HG03196 (cell line): ENCODE data around the gene ZSCAN5A.
"Not testable (repeated sequence)": the region's sequence is repeated elsewhere in the genome, so short reads cannot be mapped to it uniquely, and the experiment has no call there.

Experiments
- ATAC-seq: cut with Tn5 transposase; IDR thresholded peaks from one replicate; pipeline ENCODE4 v1.9.1; 2021; ENCODE audit not compliant: unreplicated experiment

ZSCAN5A gene

DNA sequence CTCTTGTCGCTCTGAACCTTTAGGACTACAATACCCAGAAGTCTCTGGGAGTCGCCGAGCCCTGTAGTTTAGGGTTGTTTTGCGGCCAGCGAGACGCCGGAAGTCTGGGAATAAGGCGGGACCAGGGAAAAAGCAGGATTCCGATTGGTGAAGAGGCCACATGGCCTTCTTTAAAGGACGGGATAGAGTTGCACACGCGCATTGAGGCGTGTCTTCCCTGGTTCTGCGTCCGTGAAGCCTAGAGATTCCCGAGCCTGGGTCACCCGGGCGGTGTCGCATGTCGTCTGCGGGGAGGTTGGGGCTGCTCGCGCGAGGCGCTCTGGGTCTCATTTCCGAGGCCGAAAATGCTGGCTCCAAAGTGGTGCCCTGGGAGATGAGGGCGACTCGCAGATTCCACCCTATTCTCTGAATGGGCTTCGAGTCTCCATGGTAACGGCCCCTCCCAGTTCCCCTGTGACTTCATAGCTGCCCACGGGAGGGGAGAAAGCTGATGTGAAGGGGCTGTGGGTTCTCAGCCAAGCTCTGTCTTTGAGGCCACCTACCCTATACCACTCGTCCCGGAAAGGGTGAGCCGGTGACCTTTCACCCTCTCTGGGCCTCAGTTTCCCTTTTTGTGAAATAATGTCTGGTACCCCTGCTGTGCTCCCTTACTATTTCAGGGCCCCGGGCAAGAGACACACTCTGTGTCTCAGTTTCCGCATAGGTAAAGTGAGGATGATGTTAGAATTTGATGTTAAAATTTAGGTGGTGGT lies 614 bp upstream of the ZSCAN5A start:
- peak; percentile 82 for ATAC-seq

DNA sequence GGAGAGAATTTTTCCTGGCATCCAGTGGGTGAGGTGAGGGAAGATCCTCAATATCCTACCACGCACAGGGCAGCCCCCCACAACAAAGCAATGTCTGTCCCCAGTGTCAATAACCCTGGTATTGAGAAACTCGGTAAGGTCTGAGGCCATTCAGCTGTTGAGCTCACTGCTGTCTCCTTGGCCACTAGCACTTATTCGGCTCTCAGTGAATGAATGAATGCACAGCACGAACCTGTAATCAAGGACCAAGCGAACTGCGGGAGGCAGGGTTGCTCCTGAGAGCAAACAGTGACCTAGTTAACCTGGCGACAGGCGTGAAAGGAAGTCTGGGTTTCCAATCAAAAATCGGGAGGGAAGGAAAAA lies 640 bp downstream of the ZSCAN5A start:
- ATAC-seq, result no peak

DNA sequence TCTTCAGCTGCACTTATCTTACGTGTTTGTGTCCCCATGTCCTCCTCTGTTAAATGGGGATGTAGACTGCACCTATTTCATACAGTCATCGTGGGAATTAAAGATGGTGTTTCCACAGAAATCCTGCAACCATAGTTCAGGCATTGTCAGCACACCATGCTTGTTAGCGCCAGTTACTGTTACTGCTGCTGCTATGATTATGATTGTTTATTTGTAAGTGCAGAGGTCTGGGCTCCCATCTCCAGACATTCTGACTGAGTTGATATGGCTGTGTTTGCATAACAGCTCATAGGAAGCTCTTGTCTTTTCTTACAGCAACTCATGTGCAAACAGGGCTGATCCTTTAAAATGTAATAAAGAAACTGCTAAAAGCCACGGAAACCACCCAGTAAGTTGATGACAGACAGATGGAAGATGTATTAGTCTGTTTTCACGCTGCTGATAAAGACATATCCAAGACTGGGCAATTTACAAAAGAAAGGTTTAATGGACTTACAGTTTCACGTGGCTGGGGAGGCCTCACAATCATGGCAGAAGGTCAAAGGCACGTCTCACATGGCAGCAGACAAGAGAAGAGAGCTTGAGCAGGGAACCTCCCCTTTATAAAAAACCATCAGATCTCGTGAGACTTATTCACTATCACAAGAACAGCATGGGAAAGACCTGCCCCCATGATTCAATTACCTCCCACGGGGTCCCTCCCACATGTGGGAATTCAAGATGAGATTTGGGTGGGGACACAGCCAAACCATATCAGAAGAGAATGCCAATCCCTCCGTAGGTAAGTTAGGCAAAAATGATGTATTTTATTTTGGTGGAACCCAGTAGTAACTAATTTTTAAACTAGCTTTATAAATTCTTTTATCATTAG lies 1.6 kb downstream of the ZSCAN5A start:
- no peak for ATAC-seq

DNA sequence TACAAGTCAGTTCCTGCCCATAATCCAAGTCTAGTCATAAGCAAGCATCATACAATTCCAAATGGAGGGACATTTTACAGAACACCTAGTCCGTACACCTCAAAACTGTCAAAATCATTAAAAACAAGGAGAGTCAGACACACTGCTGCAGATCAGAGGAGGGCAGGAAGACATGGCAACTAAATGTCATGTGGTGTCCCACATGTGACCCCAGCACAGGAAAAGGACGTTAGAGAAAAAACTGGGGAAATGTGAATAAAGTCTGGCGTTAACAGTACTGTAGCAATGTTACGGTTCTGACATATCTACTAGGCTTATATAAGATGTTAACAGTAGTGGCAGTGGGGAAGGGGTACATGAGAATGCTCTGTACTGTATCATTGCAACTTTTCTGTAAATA lies 2.3 kb downstream of the ZSCAN5A start:
- ATAC-seq, result no peak

DNA sequence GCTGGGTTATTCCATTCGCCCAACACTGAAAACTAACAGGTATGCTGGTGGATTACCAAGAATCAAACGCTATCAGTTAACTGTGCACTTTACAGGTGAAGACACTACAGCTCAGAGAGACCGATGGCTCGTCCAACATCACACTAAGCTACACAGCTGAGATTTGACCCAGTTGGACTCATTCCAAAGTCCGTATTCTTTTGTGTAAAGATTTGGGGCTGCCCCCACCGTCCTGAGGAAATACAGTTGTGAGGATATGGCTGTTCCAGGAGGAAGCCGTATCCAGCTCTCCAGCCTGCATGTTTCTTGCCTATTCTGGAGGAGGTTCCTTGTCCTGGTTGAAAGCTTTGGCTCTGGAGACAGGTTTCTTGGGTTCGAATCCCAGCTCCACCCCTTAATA lies 4.2 kb downstream of the ZSCAN5A start:
- no peak for ATAC-seq

DNA sequence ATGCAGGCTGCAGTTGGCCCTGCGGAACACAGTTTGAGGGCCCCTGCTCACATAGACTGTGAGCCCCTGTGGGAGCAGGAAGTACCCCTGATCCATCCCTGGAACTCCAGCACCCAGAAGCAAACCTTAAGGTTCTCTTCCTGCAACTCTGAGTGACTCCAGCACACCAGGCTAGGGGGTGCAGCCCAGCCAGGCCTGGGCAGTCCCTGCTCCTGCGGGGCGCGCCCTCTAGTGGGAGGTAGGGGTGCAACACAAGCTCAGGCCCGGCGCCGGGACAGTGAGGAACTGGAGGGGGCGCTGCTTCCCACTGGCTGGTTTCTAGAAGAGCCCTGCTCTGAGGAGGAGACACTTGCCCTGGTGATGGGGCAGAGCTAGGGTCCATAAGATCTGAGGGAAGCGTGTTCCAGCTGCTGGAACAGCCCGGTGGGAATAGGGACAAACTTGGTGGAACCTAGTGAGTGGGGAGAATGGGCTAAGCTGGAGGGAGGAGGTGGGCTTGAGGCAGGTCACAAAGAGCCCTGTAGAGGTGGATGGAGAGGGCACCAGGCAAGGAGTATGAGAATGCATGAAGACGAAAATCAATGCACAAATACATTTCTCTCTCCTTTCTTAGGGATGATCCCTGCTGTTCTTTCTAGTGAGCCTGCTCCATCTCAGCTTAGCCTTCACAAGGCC lies 5.0 kb downstream of the ZSCAN5A start:
- ATAC-seq, result no peak

DNA sequence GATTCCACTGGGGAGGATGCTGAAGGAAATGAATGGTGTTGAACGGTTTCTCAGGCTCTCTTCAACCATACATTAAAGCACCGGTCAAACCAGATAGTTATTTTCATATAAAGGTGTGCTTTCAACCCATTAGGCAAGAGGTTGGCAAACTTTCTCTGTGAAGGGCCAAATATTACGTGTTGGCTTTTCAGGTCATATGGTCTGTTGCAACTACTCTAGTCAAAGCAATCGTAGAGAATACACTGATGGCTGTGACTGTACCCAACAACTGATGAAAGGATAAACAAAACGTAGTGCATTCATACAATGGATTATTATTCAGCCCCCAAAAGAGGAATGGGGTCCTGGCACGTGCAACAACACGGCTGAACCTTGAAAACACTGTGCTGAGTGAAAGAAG lies 5.8 kb downstream of the ZSCAN5A start:
- no peak for ATAC-seq

DNA sequence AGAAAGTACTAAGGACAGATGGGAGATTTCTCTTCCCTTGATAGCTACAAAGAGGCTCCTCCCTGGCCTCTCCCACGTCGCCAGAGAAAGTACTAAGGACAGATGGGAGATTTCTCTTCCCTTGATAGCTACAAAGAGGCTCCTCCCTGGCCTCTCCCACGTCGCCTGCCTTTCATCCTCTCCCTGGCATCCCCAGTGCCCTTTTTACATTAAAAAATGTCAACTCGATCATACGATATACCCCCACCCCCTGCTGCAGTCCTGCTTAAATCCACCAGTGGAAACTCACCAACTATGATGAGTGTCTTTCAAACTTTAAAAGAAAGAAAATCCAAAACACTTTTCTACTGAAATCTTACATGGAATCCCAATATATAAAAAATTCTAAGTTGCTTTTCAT lies 7.6 kb downstream of the ZSCAN5A start:
- not testable (repeated sequence) for ATAC-seq

DNA sequence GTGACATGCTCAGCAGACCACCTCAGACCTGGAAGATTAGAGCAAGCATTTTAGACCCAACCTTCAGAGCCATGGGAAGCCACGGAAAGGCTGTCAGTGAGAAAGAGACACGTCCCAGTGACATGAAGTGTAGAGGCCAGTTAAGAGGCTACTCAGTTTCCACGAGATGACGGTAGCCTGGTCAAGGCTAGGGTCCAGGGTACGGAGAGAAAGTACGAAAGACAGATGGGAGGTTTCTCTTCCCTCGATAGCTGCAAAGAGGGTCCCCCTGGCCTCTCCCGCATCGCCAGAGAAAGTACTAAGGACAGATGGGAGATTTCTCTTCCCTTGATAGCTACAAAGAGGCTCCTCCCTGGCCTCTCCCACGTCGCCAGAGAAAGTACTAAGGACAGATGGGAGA lies 8.6 kb downstream of the ZSCAN5A start:
- ATAC-seq, result no peak

DNA sequence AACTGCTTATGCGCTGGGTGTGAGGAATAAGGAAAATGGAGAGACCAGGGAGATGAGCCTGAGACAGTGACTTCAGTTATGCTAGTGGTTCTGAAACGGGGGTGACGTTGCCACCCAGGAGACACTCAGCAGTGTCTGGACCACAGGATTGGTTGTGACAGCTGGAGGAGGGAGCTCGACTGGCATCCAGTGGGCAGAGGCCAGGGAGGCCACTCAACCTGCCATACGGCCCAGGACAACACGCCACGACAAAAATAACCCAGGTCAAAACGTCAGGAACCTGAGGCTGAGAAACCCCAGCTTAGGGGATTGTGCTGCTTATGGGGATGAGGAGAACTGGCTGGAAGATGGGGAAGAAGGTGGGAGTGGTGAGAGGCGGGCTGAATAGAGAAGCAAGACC lies 10.4 kb downstream of the ZSCAN5A start:
- no peak for ATAC-seq

DNA sequence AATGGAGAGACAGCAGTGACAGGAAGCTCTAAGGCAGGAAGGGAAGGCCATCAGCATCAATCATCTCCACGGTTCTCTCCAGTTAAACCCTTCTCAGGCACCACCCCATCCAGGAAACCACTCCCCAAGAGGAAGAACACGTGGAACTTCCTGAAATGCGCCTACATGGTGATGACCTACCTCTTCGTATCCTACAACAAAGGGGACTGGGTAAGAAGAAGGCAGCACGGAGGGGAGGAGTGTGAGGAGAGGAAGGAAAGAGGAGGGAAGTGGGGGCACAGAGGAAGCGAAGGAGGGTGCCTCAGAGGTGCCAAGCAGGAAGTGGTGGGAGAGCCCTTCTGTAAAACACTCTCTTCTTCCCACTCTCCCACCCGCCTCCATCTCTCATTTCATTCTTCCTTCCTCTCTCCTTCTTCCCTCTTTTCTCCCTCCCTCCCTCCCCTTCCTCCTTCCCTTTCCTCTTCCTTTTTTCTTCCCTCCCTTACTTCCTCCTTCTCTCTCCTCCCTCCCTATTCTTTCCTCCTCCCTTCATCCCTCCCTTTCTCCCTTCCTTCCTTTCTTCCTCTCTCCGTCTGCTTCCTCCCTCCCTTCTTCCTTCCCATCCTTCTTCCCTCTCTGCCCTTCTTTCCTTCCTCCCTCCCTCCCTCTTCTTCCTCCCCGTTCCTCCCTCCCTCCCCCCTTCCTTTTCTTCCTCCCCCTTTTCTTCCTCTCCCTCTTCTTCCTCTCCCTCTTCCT lies 12.6 kb downstream of the ZSCAN5A start:
- no peak for ATAC-seq

DNA sequence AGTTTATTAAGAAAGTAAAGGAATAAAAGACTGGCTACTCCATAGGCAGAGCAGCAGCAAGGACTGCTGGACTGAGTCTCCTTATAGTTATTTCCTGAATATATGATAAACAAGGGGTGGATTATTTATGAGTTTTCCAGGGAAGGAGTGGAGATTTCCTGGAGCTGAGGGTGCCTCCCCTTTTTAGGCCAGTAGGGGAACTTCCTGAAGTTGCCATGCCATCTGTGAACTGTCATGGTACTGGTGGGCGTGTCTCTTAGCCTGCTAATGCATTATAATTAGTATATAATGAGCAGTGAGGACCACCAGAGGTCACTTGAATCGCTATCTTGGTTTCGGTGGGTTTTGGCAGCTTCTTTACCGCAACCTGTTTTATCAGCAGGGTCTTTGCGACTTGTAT lies 13.5 kb downstream of the ZSCAN5A start:
- no peak for ATAC-seq

DNA sequence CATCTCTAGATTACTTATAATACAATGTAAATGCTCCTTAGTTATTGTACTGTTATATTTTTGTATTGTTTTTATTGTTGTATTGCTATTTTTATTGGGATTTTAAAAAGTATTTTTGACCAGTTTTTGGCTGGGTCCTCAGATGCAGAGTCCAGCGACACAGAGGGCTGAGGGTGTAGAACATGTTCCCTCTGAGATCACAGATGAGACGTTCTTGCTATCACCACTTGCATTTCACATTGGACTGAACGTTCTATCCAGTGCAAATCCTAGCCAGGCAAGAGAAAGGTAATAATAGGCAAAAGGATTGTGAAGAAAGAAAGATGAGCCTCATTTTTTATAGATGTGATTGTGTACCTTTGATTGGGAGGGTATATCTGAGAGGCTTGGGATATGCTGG lies 15.0 kb downstream of the ZSCAN5A start:
- no peak for ATAC-seq

DNA sequence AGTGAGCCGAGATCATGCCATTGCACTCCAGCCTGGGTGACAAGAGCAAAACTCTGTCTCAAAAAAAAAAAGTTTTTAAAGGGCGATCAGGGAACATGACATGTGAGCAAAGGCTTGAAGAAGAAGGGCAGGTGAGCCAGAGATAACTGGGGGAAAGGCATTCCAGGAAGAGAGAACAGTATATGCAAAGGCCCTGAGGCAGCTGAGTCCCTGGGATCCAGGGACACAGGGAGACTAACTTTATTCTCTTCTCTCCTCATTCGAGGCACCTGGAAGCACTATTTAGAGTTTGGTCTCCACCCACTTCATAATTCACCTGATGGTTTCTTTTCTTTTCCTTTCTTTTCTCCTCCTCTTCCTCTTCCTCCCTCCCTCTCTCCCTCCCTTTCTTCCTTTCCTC lies 17.6 kb downstream of the ZSCAN5A start:
- no peak for ATAC-seq

DNA sequence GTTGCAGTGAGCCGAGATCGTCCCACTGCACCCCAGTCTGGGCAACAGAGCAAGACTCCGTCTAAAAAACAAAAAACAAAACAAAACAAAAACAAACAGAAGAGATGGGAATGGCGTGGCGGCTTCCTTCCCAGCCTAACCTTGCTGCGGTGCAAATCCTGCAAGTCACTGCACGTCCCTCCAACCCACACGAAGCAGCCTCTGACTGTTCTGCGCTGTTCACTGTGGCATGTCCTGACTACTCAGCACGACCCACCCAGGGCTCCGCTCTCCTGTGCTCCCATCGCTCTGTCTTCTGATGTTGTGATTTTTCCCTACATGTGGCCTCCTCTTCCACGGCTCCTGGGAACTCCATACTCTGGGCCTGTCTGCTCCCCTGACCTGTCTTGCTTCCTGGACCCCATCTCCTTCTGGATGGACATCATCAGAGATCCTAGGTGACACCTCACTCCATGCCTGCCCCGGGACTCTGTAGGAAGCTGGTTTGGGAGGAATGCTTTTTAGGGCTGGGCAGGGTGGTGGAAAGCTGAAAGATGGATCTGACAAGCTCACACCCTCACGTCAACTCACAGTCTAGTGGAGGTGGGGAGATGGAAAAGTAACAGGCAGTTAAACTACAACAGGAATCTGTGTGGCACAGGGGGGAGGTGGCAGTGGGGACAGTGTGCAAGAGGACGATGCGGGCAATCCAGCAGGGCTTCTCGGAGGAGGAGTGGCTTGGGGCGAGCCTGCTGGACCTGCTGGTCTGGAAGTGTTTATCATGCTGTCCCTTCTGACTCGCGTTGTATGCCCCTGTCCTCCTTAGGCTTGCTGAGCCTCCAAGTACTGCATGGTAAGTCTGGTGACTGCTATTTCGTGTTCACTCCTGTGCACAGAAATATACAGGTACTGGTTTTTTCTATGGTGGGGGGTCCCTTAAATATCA lies 18.8 kb downstream of the ZSCAN5A start:
- ATAC-seq, result no peak

DNA sequence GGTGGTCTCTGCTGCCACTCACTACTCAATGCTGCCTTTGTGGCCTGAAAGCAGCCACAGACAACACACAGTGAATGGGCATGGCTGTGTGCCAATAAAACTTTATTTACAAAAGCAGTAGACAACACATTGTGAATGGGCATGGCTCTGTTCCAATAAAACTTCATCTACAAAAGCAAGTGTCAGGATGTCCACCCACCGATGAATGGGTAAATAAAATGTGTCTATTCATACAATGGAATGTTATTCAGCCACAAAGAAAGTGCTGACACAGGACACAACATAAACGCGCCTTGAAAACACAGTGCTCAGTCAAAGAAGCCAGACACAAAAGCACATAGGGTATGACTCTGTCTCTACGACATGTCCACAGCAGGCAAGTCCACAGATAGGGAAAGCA lies 20.1 kb downstream of the ZSCAN5A start:
- ATAC-seq, result no peak

DNA sequence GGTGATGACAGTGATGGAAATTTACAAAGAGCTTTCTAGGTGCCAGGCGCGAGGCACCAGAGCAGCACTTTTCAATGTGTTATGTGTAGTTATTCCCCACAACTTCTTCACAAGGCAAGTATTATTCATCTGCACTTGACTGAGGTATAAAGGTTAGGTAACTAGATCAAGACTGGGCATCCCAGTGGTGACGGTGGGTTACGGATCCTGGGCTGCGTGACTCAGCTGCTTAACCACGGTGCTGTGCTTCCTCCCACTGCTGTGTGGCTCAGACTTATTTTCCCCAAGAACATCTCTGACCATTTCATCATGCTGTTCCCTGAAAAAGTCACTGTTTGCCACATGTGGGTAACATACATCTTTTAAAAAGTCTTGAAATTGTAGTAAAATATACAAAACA lies 22.8 kb downstream of the ZSCAN5A start:
- ATAC-seq, result no peak

DNA sequence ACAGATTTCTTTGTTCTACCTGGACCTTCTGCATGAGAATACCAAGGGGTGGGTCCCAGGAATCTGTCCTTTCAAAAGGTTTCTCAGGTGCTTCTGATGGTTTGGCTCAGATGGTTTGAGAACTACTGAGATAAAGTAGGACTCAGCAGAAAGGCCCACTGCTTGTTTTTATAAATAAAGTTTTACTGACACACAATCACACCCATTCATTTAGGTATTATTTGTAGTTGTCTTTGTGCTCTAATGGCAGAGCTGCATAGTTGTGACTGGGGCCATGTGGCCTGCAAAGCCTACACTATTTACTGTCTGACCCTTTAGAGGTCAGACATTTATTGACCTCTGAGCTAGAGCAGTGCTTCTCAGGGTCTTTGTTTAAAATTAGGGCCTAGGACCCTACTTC lies 24.5 kb downstream of the ZSCAN5A start:
- no peak for ATAC-seq

DNA sequence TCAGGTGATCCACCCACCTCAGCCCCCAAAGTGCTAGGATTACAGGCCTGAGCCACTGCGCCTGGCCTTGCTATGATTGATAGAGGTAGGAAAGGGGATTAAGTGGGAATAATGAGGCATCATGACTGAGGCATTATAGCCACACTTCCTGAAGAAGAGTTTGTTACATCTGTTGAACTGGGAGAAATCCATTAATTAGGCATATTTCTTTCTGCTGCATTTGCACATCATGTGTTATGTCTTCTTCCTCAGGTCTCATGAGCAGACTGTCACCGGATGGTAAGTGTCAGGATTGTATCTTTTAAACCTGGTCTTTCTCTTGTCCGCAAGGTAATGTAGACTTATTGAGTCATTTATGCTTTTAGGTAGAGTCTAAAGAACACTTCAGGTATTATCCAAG lies 29.9 kb downstream of the ZSCAN5A start:
- no peak for ATAC-seq

DNA sequence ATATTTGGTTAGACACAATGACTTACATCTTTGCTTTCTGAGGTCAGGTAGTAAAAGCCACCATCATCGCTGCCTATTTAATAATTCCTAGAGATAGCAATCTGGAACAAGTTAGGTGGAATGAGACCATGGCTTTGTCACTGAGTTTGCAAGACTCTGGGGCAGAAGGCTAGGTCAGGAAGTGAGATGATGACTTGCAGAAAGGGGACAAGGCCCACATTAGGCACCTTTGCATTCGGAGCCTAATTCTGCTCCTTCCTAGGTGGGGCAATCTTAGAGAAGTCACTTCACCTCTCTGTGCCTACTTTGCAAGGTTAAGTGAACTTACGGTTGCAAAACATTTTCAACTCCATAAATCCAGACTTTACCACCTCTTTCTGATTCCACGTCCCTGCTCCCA lies 31.8 kb downstream of the ZSCAN5A start:
- no peak for ATAC-seq
